Measurements from ENCODE around the gene ITPRID2. TPM values are rescaled to one million over a fixed set of nuclear protein-coding genes. Genes with fewer than 3 reads are reported as not detected.

ITPRID2 gene
- total and polyA plus RNA-seq, 10 of the 15 experiments (the other 5 are each of a cell fraction or from before 2014, with no cell fraction given) = 4.7 to 23.7 (median 13.1) TPM

- H3K4me2 ChIP-seq (ENCODE audit: control insufficient read depth, insufficient read depth) = peak overlapping the region; percentile 11; the same call in 1 of the 2 replicates
- ChIA-PET RAD21 (ENCODE audit: unreplicated experiment) (interaction anchor here (0.9 to 1.9 kb wide), 5 partner anchors 14 to 331 kb away, joined by 3 to 6 read pairs (median 3); no protein-coding TSS in a partner anchor), POLR2A (interaction anchor here (1.4 to 1.5 kb wide), 2 partner anchors 12 to 13 kb away, joined by 3 to 4 read pairs; no protein-coding TSS in a partner anchor), SMC1A (ENCODE audit: uncharacterized antibody, unreplicated experiment) (interaction anchor here (0.6 to 1.8 kb wide), 11 partner anchors 8 to 1120 kb away, joined by 3 to 12 read pairs (median 3); partner anchors contain the start of gene PPP1R1C), CTCF (interaction anchor here (0.6 to 3.2 kb wide), 11 partner anchors 10 to 805 kb away, joined by 3 to 10 read pairs (median 4); no protein-coding TSS in a partner anchor)
- no peak overlapping the region for H2AFZ ChIP-seq (ENCODE audit: control insufficient read depth, low read depth, low read length)
- H3K36me3 ChIP-seq (ENCODE audit: control insufficient read depth in 2 of 2, insufficient read depth in 2 of 2, low read length in 1 of 2) = peaks cover 2 to 4% of the 10 kb centered on the region in 2 experiments
- TF ChIP-seq MLLT1 (IDR thresholded peaks at IDR 0.05) = no peak
- no peak for TF ChIP-seq ZNF622 (IDR thresholded peaks at IDR 0.05)
- no peak for TF ChIP-seq KAT2A (conservative IDR thresholded peaks at IDR 0.05; ENCODE audit: control insufficient read depth, low read depth, low read length)
- TF ChIP-seq EGR1 (IDR thresholded peaks at IDR 0.05; ENCODE audit: borderline replicate concordance in 1 of 2, low read depth in 2 of 2, low read length in 2 of 2) = no peak
- TF ChIP-seq SUPT20H (IDR thresholded peaks at IDR 0.05; ENCODE audit: borderline replicate concordance, control insufficient read depth, low read depth, low read length) = no peak
- no peak for TF ChIP-seq HDGF (IDR thresholded peaks at IDR 0.05)
- TF ChIP-seq PBX3 (IDR thresholded peaks at IDR 0.05; ENCODE audit: insufficient replicate concordance, low read depth, low read length) = no peak
- TF ChIP-seq NFYB (IDR thresholded peaks at IDR 0.05; ENCODE audit: insufficient read depth, low read depth, low read length) = no peak
- 0 out of 2 replicates have a peak, but pooled peaks have one; percentile 19 for TF ChIP-seq ATF7 (IDR thresholded peaks at IDR 0.05; ENCODE audit: low read depth)
- TF ChIP-seq RAD21 (IDR thresholded peaks at IDR 0.05; ENCODE audit: insufficient read depth, low read depth, low read length) = no peak
- no peak for TF ChIP-seq ZNF24 (IDR thresholded peaks at IDR 0.05)
- TF ChIP-seq NFIC (IDR thresholded peaks at IDR 0.05; ENCODE audit: low read depth, low read length) = 0 out of 2 replicates have a peak, but pooled peaks have one; percentile 26
- TF ChIP-seq NFXL1 (IDR thresholded peaks at IDR 0.05; ENCODE audit: borderline replicate concordance) = no peak
- TF ChIP-seq SIN3A (IDR thresholded peaks at IDR 0.05; ENCODE audit: low read depth, low read length) = no peak
- H3K27me3 ChIP-seq (replicated peaks in 1 of 2; ENCODE audit: control insufficient read depth in 2 of 2, insufficient read depth in 2 of 2, low read length in 1 of 2) = no peaks in the 10 kb centered on the region
- intact Hi-C loops (cut with micrococcal nuclease; ENCODE audit: unreplicated experiment) = no loop called here
- no peak overlapping the region for H3K9ac ChIP-seq (ENCODE audit: control insufficient read depth, insufficient read depth, low read length)
- in situ Hi-C loops (cut with MboI) = no loop called here
- H3K79me2 ChIP-seq (ENCODE audit: control insufficient read depth, insufficient read depth, low read length) = no peaks in the 10 kb centered on the region; the same call in 1 of the 2 replicates
- no TSS peak for BruUV-seq (replicated peaks)
- H3K27ac ChIP-seq (ENCODE audit: control insufficient read depth, insufficient read depth) = no peak overlapping the region; the same call in 1 of the 2 replicates
- no peak for FAIRE-seq
- WGBS (ENCODE audit: insufficient coverage, insufficient replicate concordance, low lambda C conversion rate, missing lambda C conversion rate) = 44% methylated on average over 2 of the region's 2 CpGs
- no peak for DNase-seq (ENCODE audit: low read depth, low spot score)
- H4K20me1 ChIP-seq (ENCODE audit: control insufficient read depth, insufficient read depth) = no peaks in the 10 kb centered on the region
- ATAC-seq = peak; percentile 65
- H3K4me3 ChIP-seq = no peak overlapping the region
- no peaks in the 10 kb centered on the region for H3K9me3 ChIP-seq (replicated peaks; ENCODE audit: control insufficient read depth, insufficient read depth, low read length)
- H3K4me1 ChIP-seq (ENCODE audit: control insufficient read depth, insufficient read depth, low read length) = peaks cover 20% of the 10 kb centered on the region; the same call in 1 of the 2 replicates
Measured at GRCh38 chr2:181910028-181910831, 18.7 kb downstream of the ITPRID2 start.
